Esophagus muscularis mucosa (tissue), 4 donors: ENCODE results near the gene SMTN. TPM values are rescaled to one million over a fixed set of nuclear protein-coding genes. Genes with fewer than 3 reads are reported as not detected.

Source experiments
- DNase-seq: peaks from one replicate; pipeline ENCODE4 v3.0.0-alpha.2; 2017; ENCODE audit errors: extremely low spot score
- H3K27ac ChIP-seq, 4 donors: fragments of 200-600 bp; sonication (generic); replicated peaks in 1 of 4; 1 replicate in 3 of 4; 2 replicates in 1 of 4; pipeline ENCODE4 v1.5.1; 2016 to 2019; ENCODE audit warnings: mild to moderate bottlenecking in 1 of 4
- H3K27me3 ChIP-seq, 4 donors: fragments of 200-600 bp; sonication (generic); one replicate each; pipeline versions ENCODE4 v1.5.1 to v1.6.0; 2016 to 2019
- H3K36me3 ChIP-seq, 4 donors: fragments of 200-600 bp; sonication (generic); one replicate each; pipeline ENCODE4 v1.5.1; 2016 to 2019
- H3K4me1 ChIP-seq, 4 donors: fragments of 200-600 bp; sonication (generic); one replicate each; pipeline ENCODE4 v1.5.1; 2016 to 2019
- H3K4me3 ChIP-seq, 4 donors: fragments of 200-600 bp; sonication (generic); 1 replicate in 2 of 4; 2 replicates in 2 of 4; pipeline ENCODE4 v1.5.1; 2016 to 2019; ENCODE audit warnings: mild to moderate bottlenecking in 4 of 4, moderate library complexity in 1 of 4
- H3K9me3 ChIP-seq, 4 donors: fragments of 200-600 bp; sonication (generic); 1 replicate in 3 of 4; 2 replicates in 1 of 4; pipeline ENCODE4 v1.5.1; 2016 to 2019
- EP300 ChIP-seq: sonication (generic); formaldehyde crosslinking; IDR thresholded peaks from one replicate; pipeline ENCODE4 v1.6.1; 2017; ENCODE audit warnings: antibody characterized with exemption
- POLR2A ChIP-seq: fragments of 450-650 bp; IDR thresholded peaks from one replicate; pipeline ENCODE4 v1.6.1; 2017; ENCODE audit warnings: antibody characterized with exemption, moderate library complexity, mild to moderate bottlenecking, low read depth
- POLR2AphosphoS5 ChIP-seq, 2 donors: sonication (generic); formaldehyde crosslinking; IDR thresholded peaks; one replicate each; pipeline ENCODE4 v1.6.1; 2017; ENCODE audit warnings: antibody characterized with exemption in 2 of 2
- WGBS: methylation state at CpG from one replicate; pipeline ENCODE4 v1.1.5; 2018; 5-methylcytosine and 5-hydroxymethylcytosine counted together
- intact Hi-C: fragments of 100-400 bp; cut with DNase I; formaldehyde crosslinking; loops from one replicate; pipeline ENCODE4 v1.15.1; 2023
- total RNA-seq, 4 donors: library from RNA; depleted of rRNA; stranded (reverse); fragments of >200 nt; gene quantifications; one replicate each; pipeline versions ENCODE4 v1.1.0 to v1.2.1, GENCODE V29; 2016
- TF ChIP-seq, protein P1 (sequence below), 3 experiments: fragments of 200-600 bp in 2 of 3; fragments of 450-650 bp in 1 of 3; sonication (generic) in 2 of 3; IDR thresholded peaks; one replicate each; pipeline ENCODE4 v1.5.1; 2017 to 2019; ENCODE audit warnings: antibody characterized with exemption in 3 of 3, mild to moderate bottlenecking in 2 of 3, moderate library complexity in 1 of 3

The SMTN gene
- total RNA-seq, 4 donors from 2014 or later, result 1,154 to 1,495 (median 1,416) TPM

DNA sequence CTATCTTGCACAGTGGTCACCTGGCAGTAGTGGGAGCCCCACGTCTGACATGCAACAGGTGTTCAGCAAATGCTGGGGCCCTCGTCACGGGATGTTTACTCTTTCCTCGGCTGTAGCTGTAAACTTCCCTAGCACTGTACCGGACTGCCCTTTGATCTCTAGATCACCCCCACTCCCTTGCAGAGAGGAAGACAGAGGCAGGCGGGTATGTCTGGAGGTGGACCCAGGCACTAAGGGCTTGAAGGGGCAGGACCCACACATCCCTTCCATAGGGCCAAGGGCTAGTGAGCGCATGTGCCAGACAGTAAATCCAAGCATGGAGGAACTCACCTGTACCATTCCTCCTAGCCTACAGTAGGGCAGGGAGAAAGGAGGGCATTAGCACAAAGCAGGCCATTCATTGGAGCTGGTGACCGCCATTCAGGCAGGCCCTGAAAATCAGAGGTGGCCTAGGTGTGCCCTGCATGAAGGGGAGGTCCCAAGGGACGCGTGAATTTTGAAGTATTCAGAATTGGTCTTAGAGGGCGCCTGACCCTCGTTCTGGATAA, 1.9 kb upstream of the SMTN start:
- Histone ChIP-seq H3K27ac (peak overlapping the region in 1 of 4 donors; percentile 0), H3K4me3 (no peak overlapping the region), H3K4me1 (peaks cover 35 to 50% (median 46%) of the 10 kb centered on the region in 4 donors), H3K9me3 (no peaks in the 10 kb centered on the region), H3K36me3 (peaks cover 0 to 14% (median 6%) of the 10 kb centered on the region in 4 donors), H3K27me3 (no peaks in the 10 kb centered on the region)
- intact Hi-C loops, result no loop called here
- DNase-seq, result no peak
- 85% methylated on average over 11 of the region's 12 CpGs for WGBS
- TF ChIP-seq POLR2A, result no peak
- no peak for TF ChIP-seq EP300
- TF ChIP-seq, protein P1, sequence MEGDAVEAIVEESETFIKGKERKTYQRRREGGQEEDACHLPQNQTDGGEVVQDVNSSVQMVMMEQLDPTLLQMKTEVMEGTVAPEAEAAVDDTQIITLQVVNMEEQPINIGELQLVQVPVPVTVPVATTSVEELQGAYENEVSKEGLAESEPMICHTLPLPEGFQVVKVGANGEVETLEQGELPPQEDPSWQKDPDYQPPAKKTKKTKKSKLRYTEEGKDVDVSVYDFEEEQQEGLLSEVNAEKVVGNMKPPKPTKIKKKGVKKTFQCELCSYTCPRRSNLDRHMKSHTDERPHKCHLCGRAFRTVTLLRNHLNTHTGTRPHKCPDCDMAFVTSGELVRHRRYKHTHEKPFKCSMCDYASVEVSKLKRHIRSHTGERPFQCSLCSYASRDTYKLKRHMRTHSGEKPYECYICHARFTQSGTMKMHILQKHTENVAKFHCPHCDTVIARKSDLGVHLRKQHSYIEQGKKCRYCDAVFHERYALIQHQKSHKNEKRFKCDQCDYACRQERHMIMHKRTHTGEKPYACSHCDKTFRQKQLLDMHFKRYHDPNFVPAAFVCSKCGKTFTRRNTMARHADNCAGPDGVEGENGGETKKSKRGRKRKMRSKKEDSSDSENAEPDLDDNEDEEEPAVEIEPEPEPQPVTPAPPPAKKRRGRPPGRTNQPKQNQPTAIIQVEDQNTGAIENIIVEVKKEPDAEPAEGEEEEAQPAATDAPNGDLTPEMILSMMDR (IDR thresholded peaks at IDR 0.05), result no peak
- TF ChIP-seq POLR2AphosphoS5 (IDR thresholded peaks at IDR 0.05), result no peak

DNA sequence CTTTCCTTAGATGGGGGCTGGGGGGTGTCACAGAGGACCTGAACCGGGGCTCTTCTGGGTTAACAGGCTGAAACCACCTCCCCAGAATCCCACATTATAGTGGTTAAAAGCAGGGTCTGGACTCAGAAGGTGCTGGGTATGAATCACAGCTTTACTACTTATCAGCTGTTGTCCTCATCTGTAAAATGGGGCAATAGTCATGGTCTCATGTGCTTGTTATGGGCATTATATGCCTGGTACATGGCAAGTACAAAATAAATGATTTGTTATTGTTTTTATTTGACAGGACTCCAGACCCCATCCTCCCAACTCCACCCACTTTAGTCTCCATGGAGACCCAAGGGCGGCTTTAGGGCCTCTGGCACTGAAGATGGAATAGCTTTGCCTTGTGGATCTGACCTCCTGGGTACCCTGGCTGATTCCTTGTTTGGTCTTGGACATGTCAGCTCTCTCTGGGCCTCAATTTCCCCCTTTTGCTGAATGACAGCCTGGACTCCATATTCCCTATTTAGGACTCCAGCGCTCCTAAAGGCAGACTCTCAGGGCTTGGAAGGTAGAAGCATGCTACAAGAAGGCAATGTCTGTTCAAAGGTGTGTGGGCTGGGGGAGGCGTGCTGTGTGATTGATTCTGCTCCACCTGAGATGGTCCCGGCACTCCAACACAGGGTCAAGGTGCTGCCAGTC, 812 bp upstream of the SMTN start:
- Histone ChIP-seq H3K4me1 (peaks cover 34 to 57% (median 49%) of the 10 kb centered on the region in 4 donors), H3K4me3 (peak overlapping the region; percentile 68 to 91 (median 78)), H3K9me3 (no peaks in the 10 kb centered on the region), H3K36me3 (peaks cover 0 to 14% (median 6%) of the 10 kb centered on the region in 4 donors), H3K27ac (peak overlapping the region; percentile 98 to 99 (median 99)), H3K27me3 (no peaks in the 10 kb centered on the region)
- 36% methylated on average over 4 of the region's 5 CpGs for WGBS
- TF ChIP-seq, protein P1 (IDR thresholded peaks at IDR 0.05), result no peak
- TF ChIP-seq EP300, result no peak
- TF ChIP-seq POLR2AphosphoS5 (IDR thresholded peaks at IDR 0.05), result no peak
- TF ChIP-seq POLR2A, result no peak
- no peak for DNase-seq
- intact Hi-C loops, result no loop called here

DNA sequence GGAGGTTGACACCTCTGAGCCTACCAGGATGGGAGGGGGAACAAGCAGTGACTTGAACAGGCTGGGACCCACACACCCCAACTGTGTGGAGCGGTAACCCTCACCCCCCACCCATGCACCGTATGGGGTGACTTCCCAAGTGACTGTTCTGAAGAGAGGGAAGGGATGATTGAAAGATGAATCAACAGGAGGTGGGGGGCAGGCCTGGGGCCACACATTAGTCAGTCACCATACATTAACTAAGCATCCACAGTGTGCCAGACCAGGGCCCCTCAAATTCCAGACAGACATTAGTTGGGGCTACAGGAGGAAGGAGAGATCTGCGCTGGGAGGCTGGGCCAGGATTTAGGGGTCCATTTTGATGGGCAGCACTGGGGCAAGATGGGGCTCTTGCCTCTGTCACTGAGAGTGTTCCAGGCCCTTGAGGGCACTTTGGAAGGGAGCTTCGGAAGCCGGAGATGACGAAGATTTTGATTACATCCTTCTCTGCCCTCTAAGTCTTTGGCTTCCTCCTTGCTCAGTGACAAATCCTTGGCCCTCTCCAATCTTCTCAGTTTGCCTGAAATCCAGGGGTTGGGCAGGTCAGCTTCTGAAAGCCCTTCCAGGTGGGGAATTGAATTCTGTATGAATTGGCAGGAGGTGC, 966 bp downstream of the SMTN start:
- WGBS, result 29% methylated on average over 4 of the region's 6 CpGs
- Histone ChIP-seq H3K9me3 (no peaks in the 10 kb centered on the region), H3K4me3 (peak overlapping the region; percentile 68 to 91 (median 78)), H3K4me1 (peaks cover 41 to 63% (median 57%) of the 10 kb centered on the region in 4 donors), H3K27me3 (no peaks in the 10 kb centered on the region), H3K36me3 (peaks cover 0 to 24% (median 8%) of the 10 kb centered on the region in 4 donors), H3K27ac (peak overlapping the region; percentile 98 to 99 (median 99))
- TF ChIP-seq EP300, result no peak
- TF ChIP-seq, protein P1 (IDR thresholded peaks at IDR 0.05), result no peak
- DNase-seq, result no peak
- intact Hi-C loops, result loop anchor here (1.0 to 2.0 kb wide), 2 partner anchors 46 to 113 kb away; partner anchors contain the start of genes MORC2 and TUG1

DNA sequence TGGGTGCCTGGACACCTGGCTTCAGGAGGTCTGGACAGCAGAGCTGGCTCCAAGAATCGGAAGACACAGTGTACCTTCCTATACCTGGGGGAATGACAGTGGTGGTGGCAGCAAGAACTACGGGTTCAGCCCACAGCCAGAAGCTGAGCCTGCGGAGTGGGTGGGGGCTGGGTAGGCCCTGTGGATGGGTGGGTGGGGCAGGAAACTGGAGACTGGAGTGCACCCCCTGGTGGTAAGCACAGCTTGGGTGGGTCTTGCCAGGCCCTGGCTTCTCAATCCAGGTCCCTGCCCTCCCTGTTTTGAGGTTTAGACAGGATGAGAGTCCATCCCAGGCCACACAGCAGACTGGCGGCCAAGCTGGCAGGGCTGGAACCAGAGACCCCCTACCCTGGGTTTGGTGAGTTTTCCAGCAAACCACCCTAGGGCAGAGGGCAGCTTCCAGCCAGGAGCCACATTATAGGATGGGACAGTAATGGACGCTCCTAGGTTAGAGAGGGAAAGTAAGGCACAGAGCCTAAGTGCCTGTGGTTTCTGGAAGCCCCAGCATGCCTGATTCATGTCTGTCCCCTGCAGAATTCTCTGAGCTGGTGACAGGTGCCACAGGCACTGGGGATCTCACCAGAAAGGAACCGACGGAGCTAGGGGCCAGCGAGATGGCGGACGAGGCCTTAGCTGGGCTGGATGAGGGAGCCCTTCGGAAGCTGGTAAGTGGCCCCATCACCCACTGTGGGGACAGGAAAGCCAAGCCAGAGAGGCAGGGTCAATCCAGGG, 1.7 kb downstream of the SMTN start:
- peak overlapping the region; percentile 68 to 91 (median 78) for H3K4me3 ChIP-seq
- DNase-seq, result no peak
- intact Hi-C loops, result loop anchor here (1.0 to 2.0 kb wide), 2 partner anchors 46 to 114 kb away; partner anchors contain the start of genes MORC2 and TUG1
- H3K9me3 ChIP-seq, result no peaks in the 10 kb centered on the region
- H3K36me3 ChIP-seq, result peaks cover 6 to 31% (median 14%) of the 10 kb centered on the region in 4 donors
- no peak for TF ChIP-seq POLR2A
- TF ChIP-seq, protein P1 (IDR thresholded peaks at IDR 0.05), result peak; percentile 78 to 85 (median 80)
- peak in 1 of 2 donors; percentile 78 for TF ChIP-seq POLR2AphosphoS5 (IDR thresholded peaks at IDR 0.05)
- H3K4me1 ChIP-seq, result peaks cover 48 to 70% (median 64%) of the 10 kb centered on the region in 4 donors
- 60% methylated on average over 10 of the region's 11 CpGs for WGBS
- H3K27me3 ChIP-seq, result no peaks in the 10 kb centered on the region
- H3K27ac ChIP-seq, result peak overlapping the region; percentile 98 to 99 (median 99)
